Ammon's horn (tissue), 1 donor: ENCODE measurements around the gene PCNX2.

Source experiments
- DNase-seq: peaks from one replicate; pipeline ENCODE4 v3.0.0-alpha.2; 2016; ENCODE audit warnings: low spot score

PCNX2 gene

DNA sequence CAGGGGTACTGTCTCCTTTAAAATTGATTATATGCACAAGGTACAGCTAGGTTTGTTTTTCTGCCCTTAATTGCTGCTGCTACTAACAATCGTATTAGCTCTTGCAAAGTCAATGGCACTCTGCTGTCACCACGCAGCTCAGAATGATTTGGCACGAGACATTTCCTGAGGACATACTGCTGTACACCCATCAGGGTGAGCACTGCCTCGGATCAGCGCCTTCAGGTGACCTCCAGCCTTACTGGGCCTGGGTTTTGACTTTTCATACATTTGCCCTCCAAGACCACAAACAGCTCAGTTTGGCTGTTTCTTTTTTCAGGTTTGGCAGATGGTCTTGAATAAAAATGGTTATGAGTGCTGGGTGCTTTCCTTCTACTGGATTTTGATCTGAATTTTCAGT, 234.3 kb downstream of the PCNX2 start:
- no peak for DNase-seq

DNA sequence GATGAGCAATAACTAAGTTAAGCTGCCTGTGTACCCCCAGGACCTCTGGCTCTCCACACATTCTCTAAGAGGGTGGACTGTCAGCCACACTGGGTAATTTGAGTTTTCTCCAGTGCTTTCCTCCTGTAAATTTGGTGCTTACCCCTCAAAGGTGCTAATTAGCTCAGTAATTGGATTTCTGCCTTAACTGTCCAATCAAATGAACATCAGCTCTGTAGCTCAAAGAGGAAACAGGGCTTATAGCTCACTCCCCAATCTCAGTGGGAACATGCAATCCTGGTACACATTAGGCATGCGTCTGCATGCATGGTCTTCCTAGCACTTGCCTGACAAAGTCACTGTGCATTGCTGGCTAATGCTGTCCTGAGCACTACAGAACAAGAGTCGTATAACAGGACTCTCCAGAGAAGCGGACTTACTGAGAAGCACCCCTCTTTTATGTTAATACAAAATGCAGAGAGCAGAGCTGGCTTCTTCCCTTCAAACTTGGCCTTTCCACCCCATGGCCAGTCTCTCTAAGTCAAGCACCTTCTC, 235.0 kb downstream of the PCNX2 start:
- no peak for DNase-seq

DNA sequence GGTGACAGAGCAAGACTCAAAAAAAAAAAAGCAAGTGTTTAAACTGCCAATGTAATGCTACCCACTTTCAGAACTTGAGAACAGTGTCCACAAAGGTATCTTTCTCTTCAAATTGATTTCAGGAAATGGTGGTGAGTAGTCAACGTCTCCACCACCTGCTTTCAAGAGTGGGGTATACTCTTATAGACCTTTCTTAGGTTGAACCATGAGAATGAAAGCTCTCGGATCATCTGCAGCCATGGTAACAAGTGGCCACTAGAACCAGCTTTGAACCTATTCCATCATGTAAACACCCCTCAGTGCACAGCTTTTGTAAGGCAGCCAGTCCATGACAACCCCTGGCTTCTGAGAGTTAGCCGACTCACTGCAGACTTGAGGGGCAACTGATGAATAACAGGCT, 237.7 kb downstream of the PCNX2 start:
- DNase-seq, result no peak

DNA sequence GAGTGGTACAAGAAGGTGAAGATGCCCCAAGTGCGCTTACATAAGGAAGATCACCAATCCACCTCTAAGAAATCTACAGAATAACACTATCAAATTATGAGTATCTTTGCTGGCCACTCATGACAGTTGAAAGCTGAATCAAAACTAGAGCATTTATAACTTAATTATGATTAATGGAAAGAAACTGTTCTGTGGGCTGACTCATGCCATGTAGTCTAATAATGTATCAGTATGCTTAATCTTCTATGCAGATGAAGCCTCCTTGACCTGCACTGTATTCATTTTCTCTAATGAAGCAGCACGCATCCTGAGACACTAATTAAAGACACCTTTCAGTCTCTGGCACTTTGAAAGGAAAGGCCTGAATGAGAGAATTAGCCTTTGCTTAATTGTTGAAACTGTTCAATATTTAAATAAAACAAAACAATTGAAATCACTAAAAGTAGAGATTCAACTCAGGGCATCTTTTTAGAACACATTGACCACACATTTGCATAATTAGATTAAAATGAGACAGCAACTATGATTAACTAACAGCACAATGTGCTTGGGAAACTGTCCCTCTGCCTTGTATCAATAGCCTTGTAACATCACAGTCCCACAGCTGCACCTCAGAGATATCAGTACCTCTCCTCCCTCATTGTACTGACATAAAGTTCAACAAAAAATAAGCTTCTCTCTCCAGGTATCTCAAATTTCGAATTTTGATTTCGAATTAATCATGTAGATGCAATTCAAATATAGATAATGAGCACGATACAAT, 239.5 kb downstream of the PCNX2 start:
- DNase-seq, result no peak

DNA sequence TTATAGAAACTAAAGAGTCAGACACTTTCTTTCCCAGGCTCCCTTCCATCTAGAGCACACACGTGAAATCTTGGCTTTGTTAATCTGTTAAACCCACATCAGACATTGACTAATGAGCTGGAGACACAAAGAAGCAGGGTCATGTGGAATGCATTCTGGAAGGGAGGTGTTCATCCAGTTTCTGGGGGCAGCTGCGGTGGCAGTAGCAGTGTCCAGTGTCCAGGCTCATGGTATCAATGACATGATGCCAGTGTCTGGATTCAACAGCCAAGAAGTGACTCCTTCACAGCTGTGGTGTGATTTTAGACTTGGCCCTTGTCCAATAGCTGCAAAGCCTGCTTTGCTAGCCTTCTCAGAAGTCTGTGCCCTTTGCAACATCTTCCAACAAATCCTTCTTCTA, 249.9 kb downstream of the PCNX2 start:
- no peak for DNase-seq

DNA sequence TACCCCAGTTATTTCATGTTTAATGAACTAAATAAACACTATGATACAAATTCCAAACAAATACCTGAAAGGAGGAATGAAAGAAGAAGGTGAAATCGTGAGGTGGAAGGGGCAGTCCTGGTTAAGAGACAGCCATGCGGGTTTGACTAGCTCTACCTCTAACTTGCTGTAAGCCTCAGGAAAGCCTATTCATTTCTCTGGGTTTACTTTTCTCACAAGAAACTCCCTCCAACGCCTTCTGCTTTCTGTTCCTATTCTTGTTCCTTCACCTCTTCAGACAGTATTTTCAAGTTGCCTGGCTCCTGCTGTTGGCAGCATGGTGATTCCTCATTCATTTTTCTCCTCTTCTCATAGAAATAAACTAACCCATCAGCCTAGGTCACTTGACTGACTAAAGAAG, 252.7 kb downstream of the PCNX2 start:
- DNase-seq, result no peak

DNA sequence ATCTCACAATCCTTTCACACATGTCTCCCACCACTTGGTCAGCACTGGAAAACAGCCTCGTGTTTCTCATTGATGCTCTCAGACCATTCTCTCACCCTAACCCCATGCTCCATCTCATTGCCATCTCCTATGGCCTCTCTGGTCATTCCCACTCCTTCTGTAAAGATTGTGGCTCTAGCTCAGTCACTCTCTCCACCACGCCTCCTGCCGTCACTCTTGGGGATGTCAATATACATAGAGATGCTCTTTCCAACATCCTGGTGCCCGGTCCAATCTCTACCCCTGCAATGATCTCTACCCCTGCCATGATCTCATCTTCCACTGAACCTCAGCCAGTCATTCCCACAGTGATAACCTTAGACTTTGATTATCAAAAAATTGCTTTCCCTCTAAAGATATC, 255.0 kb downstream of the PCNX2 start:
- no peak for DNase-seq

DNA sequence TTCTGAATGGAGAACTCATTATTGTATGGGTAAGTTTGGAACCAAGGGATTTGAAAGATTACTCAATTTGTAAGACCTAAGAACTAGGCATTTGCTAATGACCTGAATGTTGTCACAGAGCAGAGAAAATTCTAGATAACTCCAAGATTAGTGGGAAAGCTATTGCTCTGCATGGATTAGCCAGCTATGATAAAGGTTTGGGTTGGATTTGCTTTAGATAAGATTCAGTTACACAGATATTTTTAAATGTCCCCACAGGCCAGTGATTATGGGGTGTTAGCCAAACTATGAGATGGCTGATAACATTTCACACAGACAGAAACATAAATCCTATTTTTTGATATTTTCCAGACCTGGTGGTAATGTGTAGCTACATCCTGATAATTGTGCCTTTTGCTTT, 256.9 kb downstream of the PCNX2 start:
- DNase-seq, result no peak

DNA sequence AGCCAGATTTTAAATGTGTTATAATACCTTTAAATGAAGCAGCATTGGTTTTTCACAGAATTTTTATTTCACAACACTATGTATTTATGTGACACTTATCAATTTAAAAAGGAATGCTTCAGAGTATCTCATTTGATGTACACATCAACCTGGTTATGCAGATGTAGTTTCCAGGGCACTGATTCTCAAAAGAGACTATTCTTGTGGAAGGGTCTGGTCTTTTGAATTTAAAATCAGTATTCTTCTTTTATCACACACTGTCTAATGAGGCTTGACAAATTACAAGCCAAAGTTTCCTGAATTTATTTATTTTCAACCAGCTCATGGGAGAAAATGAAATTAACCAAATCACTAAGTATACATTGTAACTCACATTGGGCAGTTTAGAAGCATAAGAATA, 257.7 kb downstream of the PCNX2 start:
- DNase-seq, result no peak

DNA sequence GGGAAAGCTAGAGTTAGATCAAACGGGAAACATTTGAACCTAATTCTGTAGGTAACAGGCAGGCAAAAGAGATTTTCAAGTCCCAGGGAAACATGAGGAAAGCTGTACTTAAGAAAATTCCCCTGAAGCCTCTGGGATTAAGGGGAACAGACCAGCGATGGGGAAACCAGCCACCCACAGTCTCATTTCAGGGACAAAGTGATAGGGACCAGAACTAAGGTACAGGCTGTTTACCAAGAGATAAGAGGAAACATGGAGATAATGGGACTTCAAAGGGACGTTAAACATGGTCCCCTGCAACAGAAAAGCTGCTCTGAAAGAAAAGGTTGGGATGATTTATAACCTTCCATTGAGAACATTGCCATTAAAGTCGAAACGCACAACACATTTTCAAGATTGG, 260.7 kb downstream of the PCNX2 start:
- DNase-seq, result no peak

DNA sequence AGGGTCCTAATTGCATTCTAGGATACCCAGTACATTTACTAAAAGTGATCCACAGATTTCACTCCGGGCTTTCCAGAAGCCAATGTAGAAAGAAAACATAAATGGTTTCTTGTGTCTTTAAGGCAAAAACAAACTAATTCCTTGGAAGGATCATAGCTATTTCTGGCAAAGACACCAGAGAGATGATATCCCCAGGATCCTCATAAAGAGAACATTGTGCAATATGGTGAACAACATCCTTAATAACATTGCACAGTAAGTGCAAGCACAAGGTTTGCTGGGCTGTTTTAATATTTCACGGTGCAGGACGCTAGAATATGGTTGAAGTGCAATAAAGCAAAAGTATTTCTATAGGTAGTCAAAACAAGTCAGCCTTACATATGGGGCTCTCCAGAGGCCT, 262.2 kb downstream of the PCNX2 start:
- no peak for DNase-seq

DNA sequence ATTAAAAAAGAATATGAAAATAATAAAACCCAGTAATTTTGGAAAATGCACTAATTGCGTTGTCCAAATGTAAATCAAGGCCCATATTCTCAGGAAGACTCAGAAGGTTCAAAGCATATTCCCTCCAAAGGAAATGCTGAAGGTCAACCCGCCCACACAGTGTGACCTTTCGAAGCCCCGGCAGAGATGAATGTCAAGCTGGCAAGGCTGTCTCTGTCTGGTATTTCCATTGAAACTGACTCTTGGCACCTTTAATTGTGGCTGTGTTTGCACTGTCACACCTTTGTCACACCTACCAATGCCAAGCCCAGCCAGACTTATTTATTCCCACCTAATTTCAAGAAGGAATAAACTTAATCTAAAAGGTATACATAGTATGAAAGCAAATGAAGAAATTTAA, 262.6 kb downstream of the PCNX2 start:
- DNase-seq, result no peak

DNA sequence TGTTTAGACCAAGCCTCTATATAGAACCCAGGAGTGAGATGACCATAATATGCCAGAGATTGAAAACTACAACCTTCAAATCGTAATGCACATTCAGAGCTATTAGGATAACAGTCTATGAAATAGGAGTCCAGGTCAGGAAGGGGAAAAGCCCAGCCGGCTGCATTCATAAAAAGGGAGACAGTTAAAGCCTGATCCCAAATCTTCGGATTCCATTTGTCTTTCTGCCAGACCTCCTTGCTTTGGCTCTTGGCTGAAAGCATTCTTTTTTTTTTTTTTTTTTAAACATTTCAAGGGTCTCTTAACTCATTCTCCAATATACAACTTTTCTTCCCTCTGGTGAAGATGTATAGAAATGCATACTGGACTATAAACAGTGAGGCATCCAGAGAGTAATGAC, 264.0 kb downstream of the PCNX2 start:
- DNase-seq, result no peak

DNA sequence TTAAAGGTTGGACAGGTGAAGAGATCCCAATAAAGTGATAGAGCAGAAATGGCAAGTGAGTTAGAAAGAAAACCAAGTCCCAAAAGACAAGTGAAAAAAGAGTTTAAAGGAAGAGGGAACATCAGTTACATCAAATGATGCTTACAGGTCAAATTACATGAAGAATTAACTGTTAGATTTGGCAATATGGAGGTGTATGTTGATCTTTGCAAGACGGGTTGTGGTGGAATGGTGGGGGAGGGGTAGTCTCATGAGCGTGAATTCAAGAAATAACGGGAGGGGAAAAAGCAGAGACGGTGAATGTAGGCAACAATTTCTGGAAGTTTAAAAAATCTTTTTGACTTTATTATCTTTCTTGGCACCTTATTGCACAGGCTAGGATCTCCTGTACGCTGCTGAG, 268.5 kb downstream of the PCNX2 start:
- no peak for DNase-seq

DNA sequence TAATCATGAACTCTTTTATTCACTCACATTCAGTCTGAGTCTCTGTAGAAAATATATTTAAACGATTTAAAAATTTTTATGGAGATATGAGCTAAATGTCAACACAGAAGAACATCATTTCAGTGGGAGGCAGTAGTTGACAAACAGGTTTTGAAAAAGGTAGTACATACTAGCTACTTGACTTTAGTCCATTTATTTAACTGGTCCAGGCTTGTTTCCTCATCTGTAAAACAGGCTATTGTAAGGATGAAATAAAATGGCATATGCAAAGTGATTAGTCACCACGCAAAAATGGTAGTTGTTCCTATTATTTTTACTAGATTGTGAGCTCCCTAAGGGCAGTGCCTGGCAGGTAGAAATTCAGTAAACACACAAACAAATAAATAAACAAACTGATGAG, 270.0 kb downstream of the PCNX2 start:
- no peak for DNase-seq

DNA sequence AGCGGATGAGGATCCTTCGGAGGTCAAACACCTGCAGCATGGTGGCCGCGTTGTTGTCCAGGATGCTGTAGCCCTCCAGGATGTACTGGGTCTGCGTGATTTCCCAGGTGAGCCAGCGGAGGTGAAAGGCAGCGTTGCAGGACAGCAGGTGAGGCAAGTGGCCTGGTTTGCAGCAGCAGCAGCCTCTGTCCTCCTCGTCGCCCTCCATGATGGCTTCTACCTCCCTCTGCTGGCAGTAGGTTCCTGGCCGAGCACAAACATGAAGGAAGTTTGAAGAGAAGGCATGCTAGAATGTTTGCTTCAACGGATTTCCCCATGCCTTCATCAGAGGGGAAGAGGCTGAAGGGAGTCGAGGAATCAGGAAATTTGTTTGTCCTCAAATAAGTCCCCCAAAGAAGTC, 270.4 kb downstream of the PCNX2 start:
- DNase-seq, result peak; percentile 44

DNA sequence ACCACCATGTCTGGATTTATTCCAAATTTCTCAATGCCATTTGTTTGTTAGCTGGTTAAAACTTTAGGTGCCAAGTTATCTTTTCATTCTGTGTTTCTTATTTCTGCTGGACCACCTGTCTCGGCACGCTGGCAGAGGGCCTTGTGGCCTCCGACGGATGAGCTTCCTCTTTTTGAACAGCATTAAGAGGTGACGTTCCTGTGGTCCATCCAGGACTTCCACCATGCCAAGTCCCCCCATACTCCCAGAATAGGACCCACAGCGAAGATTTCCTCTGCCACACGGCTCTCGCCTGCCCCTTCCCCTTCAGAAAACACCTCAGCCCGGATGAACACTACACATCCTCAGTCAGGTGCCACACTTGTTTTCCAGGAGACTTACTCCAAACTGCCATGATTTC, 271.3 kb downstream of the PCNX2 start:
- DNase-seq, result no peak

DNA sequence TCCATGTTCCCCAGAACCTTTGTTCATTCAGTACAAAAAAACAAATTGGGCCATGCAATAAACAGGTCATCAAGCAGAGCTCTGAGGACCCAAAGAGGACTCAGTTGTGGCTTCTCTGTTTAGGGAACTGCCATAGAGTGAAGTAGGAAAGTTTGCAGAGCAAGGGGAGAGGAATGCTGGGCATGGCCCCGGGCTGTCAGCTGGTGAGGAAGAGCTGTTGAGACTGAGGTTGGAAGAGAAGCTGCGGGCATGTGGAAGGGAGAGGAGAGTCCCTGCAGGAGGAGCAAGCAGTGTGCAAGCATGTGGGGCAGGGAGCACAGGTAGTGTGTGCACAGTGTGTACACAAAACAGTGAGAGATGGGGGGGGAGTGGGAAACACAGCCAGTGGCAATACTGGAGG, 273.3 kb downstream of the PCNX2 start:
- no peak for DNase-seq

DNA sequence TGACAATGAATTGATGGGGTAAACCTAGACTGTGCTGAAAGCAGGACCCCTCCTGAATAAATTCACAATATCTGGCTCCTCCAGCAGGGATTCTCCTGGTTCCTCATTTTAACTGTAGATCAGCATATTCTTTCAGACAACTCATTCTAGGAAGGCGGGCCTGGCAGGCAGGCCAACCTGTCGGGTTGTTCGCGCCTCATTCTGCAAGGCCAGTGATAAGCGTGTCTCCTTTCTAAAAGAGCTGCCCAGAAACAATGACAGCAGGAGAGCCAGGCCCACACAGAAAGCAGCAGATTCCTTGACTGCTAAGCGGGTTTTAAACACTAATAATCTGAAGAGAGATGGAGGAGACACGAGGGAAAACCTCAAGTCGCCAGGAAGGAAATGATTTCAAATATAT, 275.1 kb downstream of the PCNX2 start:
- DNase-seq, result peak; percentile 18

DNA sequence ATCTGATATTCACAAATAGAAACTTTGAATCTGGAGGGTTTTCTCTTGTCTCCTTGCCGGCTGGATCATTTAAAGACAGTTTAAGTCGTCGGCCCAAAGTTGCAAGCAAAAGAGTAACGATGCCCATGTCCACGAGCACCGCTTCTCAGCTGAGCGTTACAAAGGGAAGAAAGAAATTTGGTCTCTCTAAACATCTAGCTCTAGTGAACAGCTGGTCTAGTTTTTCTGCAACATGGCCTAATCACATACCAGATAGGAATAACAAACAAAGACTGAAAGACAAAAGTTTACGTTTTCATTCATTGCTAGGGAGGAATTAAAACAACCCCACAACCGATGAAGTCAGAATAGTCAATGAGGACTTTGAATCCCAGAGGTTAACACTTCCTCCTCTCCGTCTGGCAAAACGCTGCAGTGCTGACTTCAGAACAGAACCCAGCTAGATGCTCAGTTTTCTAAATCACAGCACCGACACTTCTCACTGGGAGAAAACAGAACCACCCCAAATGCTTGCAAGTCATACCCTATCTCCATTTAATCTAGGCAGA, 275.7 kb downstream of the PCNX2 start:
- peak; percentile 48 for DNase-seq

DNA sequence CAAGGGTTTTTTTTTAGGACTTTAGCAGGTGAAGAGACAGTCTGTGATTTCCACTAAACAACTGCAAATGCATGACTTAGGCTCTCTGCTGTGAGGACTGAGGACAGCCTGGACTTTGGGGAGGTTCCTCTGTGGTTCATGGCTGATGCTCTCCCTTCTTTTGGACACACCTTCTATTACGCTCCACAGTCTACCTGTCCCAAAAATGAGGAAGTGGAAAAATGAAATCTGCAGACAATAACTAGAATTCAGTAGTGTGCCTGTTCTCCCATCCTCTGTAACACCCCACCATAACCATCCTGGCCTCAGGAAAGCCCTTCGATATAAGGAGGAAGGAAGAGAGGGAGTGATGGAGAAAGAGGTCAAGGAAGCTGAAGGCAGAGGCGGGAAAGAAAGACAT, 276.4 kb downstream of the PCNX2 start:
- DNase-seq, result no peak

DNA sequence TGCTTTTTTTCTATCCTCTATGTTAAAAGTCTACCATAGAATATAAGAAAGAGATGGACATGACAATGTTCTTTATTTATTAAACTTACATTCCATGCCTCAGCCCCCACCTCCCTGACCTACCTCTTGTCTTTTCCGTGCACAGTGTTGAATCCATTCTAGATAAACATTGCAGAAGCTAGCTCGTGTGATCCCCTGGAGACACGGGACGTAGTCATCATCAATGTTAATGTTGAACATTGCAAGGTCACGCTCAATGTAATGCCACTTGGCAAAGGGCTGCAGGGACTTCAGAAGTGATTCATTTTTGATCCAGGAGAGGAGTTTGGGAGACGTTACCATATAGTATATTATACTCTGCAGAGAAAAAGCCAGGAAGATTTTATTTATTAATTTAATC, 278.7 kb downstream of the PCNX2 start:
- no peak for DNase-seq

DNA sequence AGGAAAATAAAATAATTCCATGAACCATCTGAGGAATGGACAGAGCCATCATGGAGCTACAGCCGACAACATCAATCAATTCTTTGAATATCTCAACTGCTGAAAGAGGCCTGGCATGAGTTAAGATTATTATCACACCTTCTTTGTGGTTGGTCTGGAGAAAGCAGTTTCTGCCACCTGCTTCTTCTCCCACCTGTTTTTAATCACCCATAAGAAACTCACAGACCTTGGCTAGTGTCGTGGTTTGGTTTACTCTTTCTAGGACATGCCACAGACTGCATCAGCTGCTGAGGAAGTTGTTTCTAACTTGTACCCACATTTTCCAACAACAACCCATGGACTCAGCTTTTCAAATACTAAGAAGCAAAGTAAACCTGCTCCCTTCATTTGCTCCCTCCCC, 279.6 kb downstream of the PCNX2 start:
- DNase-seq, result no peak

DNA sequence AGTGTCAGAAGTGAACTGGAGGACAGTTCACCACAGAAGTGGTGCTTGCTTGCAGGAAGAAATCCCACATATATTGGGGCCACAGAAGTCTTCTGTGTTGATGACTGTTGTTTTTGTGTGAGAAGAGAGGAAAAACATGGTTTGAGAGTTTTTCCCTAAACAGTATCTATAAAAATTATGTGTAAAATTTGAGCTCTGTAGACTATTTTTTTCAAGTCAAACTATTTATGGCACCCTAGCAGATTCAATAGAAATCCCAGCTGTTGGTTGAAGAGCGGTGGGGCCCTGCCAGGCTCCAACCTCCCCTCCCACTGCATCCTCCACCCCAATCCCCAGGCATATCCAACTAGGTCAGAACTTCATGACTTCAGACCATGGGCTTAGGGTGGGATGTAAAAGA, 283.5 kb downstream of the PCNX2 start:
- no peak for DNase-seq
